ENCODE data around the gene MYO7B. TPM values are rescaled to one million over a fixed set of nuclear protein-coding genes. Genes with fewer than 3 reads are reported as not detected.

MYO7B gene
- total RNA-seq, 1 donor from 2014 or later: 0.07 TPM

- Mint-ChIP-seq H3K4me3 (no peak overlapping the region), H3K27me3 (no peaks in the 10 kb centered on the region), H3K36me3 (ENCODE audit: low read depth) (no peaks in the 10 kb centered on the region), H3K9me3 (peaks cover 12% of the 10 kb centered on the region), H3K4me1 (peaks cover 3% of the 10 kb centered on the region), H3K27ac (no peak overlapping the region)
- DNase-seq: no peak
- intact Hi-C loops (cut with micrococcal nuclease): no loop called here
Measured at GRCh38 chr2:127598711-127599110, 63.2 kb downstream of the MYO7B start.

- Mint-ChIP-seq H3K4me3 (no peak overlapping the region), H3K9me3 (peaks cover 12% of the 10 kb centered on the region), H3K36me3 (ENCODE audit: low read depth) (no peaks in the 10 kb centered on the region), H3K4me1 (peaks cover 3% of the 10 kb centered on the region), H3K27me3 (no peaks in the 10 kb centered on the region), H3K27ac (no peak overlapping the region)
- intact Hi-C loops (cut with micrococcal nuclease): no loop called here
- DNase-seq: no peak
Measured at GRCh38 chr2:127599211-127599610, 63.7 kb downstream of the MYO7B start.

DNA sequence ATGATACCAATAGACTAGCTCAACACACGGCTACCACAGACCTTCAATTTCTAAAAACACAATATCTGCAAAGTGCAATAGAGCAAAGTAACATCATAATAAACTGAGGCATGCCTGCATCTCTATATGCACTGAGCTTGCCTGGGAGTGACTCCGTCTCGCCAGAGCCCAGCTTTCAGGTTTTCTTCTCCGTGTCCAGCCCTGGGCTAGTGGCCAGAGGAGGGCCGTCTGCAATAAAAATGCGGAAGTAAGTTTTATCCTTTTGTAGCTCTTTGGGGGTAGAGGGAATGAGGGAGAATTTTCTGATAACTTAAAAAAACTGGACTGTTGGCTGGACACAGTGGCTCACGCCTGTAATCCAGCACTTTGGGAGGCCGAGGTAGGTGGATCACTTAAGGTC lies 69.5 kb downstream of the MYO7B start:
- H3K36me3 Mint-ChIP-seq (ENCODE audit: low read depth): no peaks in the 10 kb centered on the region
- H3K4me3 Mint-ChIP-seq: no peak overlapping the region
- H3K27me3 Mint-ChIP-seq: no peaks in the 10 kb centered on the region
- intact Hi-C loops (cut with micrococcal nuclease): no loop called here
- H3K4me1 Mint-ChIP-seq: peaks cover 4% of the 10 kb centered on the region
- peaks cover 5% of the 10 kb centered on the region for H3K9me3 Mint-ChIP-seq
- DNase-seq: no peak
- no peak overlapping the region for H3K27ac Mint-ChIP-seq

DNA sequence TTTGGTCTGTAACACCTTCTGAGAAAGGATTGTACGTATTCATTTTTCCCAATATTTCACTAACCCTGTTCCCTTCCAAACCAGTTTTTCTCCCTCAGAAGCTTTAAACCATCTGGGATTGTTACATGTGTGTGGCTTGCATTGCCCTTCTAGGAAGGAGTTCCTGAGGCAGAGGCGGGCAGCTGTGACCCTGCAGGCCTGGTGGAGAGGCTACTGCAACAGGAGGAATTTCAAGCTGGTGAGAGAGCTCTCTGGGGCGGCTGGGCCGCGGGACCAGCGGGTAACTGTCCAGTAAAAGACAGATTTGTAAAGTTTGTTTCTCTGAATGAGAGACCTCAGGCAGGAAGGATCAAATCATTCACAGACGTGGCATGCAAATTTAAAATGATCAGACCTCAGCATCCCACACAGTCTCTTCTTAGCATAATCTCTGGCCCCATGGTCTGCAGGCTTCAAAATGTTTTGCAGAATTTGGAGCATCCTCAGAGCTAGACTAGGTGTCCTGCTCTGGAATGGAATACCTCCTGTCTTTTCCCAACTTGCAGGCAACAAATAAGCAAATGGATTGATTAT lies 70.3 kb downstream of the MYO7B start:
- Mint-ChIP-seq H3K4me1 (peaks cover 4% of the 10 kb centered on the region), H3K4me3 (no peak overlapping the region), H3K27me3 (no peaks in the 10 kb centered on the region), H3K36me3 (ENCODE audit: low read depth) (no peaks in the 10 kb centered on the region), H3K9me3 (peaks cover 5% of the 10 kb centered on the region), H3K27ac (no peak overlapping the region)
- intact Hi-C loops (cut with micrococcal nuclease): no loop called here
- DNase-seq: no peak

GRCh38 chr2:127606625-127607398 lies 71.3 kb downstream of the MYO7B start:
- Mint-ChIP-seq H3K4me3 (no peak overlapping the region), H3K9me3 (peaks cover 8% of the 10 kb centered on the region), H3K27ac (no peak overlapping the region), H3K4me1 (peaks cover 4% of the 10 kb centered on the region), H3K27me3 (no peaks in the 10 kb centered on the region), H3K36me3 (ENCODE audit: low read depth) (no peaks in the 10 kb centered on the region)
- intact Hi-C loops (cut with micrococcal nuclease): no loop called here
- no peak for DNase-seq

- no peak overlapping the region for H3K4me3 Mint-ChIP-seq
- H3K27me3 Mint-ChIP-seq: no peaks in the 10 kb centered on the region
- peaks cover 8% of the 10 kb centered on the region for H3K9me3 Mint-ChIP-seq
- intact Hi-C loops (cut with micrococcal nuclease): no loop called here
- DNase-seq: no peak
- H3K4me1 Mint-ChIP-seq: peaks cover 4% of the 10 kb centered on the region
- no peak overlapping the region for H3K27ac Mint-ChIP-seq
- H3K36me3 Mint-ChIP-seq (ENCODE audit: low read depth): no peaks in the 10 kb centered on the region
Measured at GRCh38 chr2:127607399-127607908, 72.0 kb downstream of the MYO7B start.

GRCh38 chr2:127608061-127609030 lies 72.9 kb downstream of the MYO7B start:
- peaks cover 4% of the 10 kb centered on the region for H3K4me1 Mint-ChIP-seq
- no peak overlapping the region for H3K4me3 Mint-ChIP-seq
- intact Hi-C loops (cut with micrococcal nuclease): no loop called here
- H3K36me3 Mint-ChIP-seq (ENCODE audit: low read depth): no peaks in the 10 kb centered on the region
- peaks cover 3% of the 10 kb centered on the region for H3K27me3 Mint-ChIP-seq
- H3K27ac Mint-ChIP-seq: no peak overlapping the region
- DNase-seq: no peak
- peaks cover 7% of the 10 kb centered on the region for H3K9me3 Mint-ChIP-seq

- H3K27ac Mint-ChIP-seq: no peak overlapping the region
- no peak for DNase-seq
- intact Hi-C loops (cut with micrococcal nuclease): no loop called here
- peaks cover 4% of the 10 kb centered on the region for H3K4me1 Mint-ChIP-seq
- no peaks in the 10 kb centered on the region for H3K36me3 Mint-ChIP-seq (ENCODE audit: low read depth)
- H3K9me3 Mint-ChIP-seq: peaks cover 12% of the 10 kb centered on the region
- H3K4me3 Mint-ChIP-seq: no peak overlapping the region
- peaks cover 6% of the 10 kb centered on the region for H3K27me3 Mint-ChIP-seq
Measured at GRCh38 chr2:127609031-127609751, 73.7 kb downstream of the MYO7B start.

DNA sequence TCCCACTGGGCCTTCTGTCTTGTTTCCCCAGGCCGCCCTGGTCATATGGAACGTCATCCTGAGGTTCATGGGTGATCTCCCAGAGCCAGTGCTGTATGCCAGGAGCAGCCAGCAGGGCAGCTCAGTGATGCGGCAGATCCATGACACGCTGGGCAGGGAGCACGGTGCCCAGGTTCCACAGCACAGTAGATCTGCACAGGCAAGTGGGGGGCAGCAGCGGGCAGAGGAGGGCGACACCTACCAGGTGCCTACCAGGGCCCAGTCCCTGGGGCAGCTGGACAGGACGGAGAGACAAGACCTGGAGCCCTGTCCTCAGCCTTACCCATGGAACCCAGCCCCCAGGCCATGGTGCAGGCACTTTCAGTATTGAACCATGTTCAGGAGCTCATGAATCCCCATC lies 74.3 kb downstream of the MYO7B start:
- H3K9me3 Mint-ChIP-seq: peaks cover 14% of the 10 kb centered on the region
- H3K27ac Mint-ChIP-seq: no peak overlapping the region

DNA sequence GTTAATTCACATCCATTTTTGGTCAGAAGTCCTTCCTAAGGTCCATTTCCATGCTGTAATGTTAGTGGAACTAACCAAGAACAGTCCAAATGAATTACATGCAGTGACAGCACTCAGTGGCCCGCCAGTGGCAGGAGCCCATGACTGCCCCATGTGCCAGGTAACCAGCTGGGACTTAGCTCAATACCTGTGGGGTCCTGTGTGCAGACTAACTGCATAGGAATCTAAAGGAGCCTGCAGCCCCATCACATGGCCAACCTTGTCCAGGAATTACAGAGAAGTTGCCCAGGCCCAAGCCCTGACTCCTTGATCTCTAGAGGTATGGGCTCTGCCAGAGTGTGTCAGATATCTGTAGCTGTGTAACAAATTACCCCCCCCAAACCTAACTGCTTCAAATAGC lies 75.1 kb downstream of the MYO7B start:
- no peaks in the 10 kb centered on the region for H3K4me1 Mint-ChIP-seq
- DNase-seq: no peak
- H3K9me3 Mint-ChIP-seq: peaks cover 14% of the 10 kb centered on the region
- no peak overlapping the region for H3K27ac Mint-ChIP-seq
- no peak overlapping the region for H3K4me3 Mint-ChIP-seq
- H3K27me3 Mint-ChIP-seq: peaks cover 10% of the 10 kb centered on the region
- intact Hi-C loops (cut with micrococcal nuclease): no loop called here
- H3K36me3 Mint-ChIP-seq (ENCODE audit: low read depth): no peaks in the 10 kb centered on the region

More for the DNA sequence above, 74.3 kb downstream of the MYO7B start:
- Mint-ChIP-seq H3K4me1 (no peaks in the 10 kb centered on the region), H3K36me3 (ENCODE audit: low read depth) (no peaks in the 10 kb centered on the region), H3K4me3 (no peak overlapping the region), H3K27me3 (peaks cover 8% of the 10 kb centered on the region)
- DNase-seq: no peak
- intact Hi-C loops (cut with micrococcal nuclease): no loop called here

DNA sequence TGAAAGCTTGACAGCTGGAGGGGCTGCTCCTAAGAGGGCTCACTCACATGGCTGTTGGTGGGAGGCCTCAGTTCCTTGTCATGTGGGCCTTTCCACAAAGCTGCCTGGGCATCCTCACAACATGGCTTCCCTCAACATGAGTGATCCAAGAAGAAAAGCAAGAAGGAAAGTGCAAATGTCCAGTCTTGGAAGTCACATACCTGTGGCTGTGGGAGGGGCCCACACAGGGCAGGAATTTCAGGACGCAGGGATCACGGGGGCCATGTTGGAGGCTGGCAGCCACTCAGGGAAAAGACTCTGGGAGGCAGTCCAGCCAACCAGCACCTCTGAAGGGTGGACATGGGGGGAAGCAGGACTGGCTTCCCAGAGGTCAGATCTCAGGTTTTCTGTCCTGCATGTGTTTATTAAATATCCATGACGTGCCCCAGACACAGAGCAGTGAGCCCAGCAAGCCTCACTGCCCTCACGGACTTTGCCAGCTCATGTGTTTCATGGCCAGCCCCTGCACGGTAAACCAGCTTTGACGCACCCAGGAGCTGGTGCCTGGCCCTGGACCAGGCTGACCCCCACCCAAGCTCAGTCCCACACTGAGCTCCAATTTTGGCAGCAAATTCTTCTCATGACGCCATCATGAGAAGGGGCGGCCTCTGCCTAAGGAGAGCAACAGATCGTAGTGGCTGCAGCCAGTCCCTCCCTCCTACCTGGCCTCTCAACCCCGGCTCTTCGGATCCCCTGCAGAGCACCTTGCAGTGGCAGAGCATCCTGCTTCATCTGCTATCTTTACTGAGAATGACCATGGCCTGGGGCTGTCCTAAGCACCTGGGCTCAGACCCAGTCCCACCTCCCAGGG lies 75.8 kb downstream of the MYO7B start:
- Mint-ChIP-seq H3K27ac (no peak overlapping the region), H3K36me3 (ENCODE audit: low read depth) (no peaks in the 10 kb centered on the region), H3K4me3 (no peak overlapping the region), H3K27me3 (peaks cover 18% of the 10 kb centered on the region), H3K4me1 (peaks cover 4% of the 10 kb centered on the region), H3K9me3 (peaks cover 14% of the 10 kb centered on the region)
- intact Hi-C loops (cut with micrococcal nuclease): no loop called here
- no peak for DNase-seq

- Mint-ChIP-seq H3K9me3 (peaks cover 14% of the 10 kb centered on the region), H3K4me3 (no peak overlapping the region), H3K4me1 (peaks cover 4% of the 10 kb centered on the region), H3K27me3 (peaks cover 24% of the 10 kb centered on the region), H3K27ac (no peak overlapping the region), H3K36me3 (ENCODE audit: low read depth) (no peaks in the 10 kb centered on the region)
- no peak for DNase-seq
- intact Hi-C loops (cut with micrococcal nuclease): no loop called here
Measured at GRCh38 chr2:127612111-127612822, 76.8 kb downstream of the MYO7B start.
